Measurements from ENCODE around the gene NAT8L. TPM values are rescaled to one million over a fixed set of nuclear protein-coding genes. Genes with fewer than 3 reads are reported as not detected.

Gene NAT8L
- total and polyA plus RNA-seq, 2 donors (not counting 1 experiment from before 2014, with no cell fraction given), result 0.03 to 0.25 TPM

GRCh38 chr4:2084316-2084715 lies 25.2 kb downstream of the NAT8L start:
- no peak for DNase-seq
- Histone ChIP-seq H3K79me2 (ENCODE audit: control insufficient read depth, insufficient read depth, low read length) (no peaks in the 10 kb centered on the region), H4K20me1 (ENCODE audit: control insufficient read depth, insufficient read depth, low read length, poor library complexity, severe bottlenecking) (no peaks in the 10 kb centered on the region), H3K36me3 (replicated peaks in 1 of 2; ENCODE audit: control extremely low read depth in 1 of 2, control insufficient read depth in 1 of 2, extremely low read depth in 1 of 2, insufficient read depth in 2 of 2, low read length in 1 of 2) (no peaks in the 10 kb centered on the region), H3K4me1 (ENCODE audit: control insufficient read depth in 2 of 2, insufficient read depth in 2 of 2, low read length in 2 of 2) (no peaks in the 10 kb centered on the region), H3K27ac (ENCODE audit: low read length in 2 of 2) (no peak overlapping the region), H3K27me3 (replicated peaks in 1 of 4; ENCODE audit: control extremely low read depth in 1 of 4, control insufficient read depth in 3 of 4, insufficient read depth in 4 of 4, low read length in 3 of 4) (no peaks in the 10 kb centered on the region), H3K9me3 (ENCODE audit: control extremely low read depth in 1 of 3, control insufficient read depth in 2 of 3, insufficient read depth in 1 of 3, low read length in 2 of 3) (peaks cover 0 to 5% (median 0%) of the 10 kb centered on the region in 3 donors), H2AFZ (ENCODE audit: insufficient read depth, low read depth, low read length, poor library complexity, severe bottlenecking) (no peak overlapping the region), H3K9ac (ENCODE audit: low read length) (no peak overlapping the region), H3K4me3 (ENCODE audit: control extremely low read depth in 1 of 5, extremely low read depth in 1 of 5, insufficient read depth in 1 of 5, low read depth in 2 of 5, low read length in 4 of 5) (no peak overlapping the region), H3K4me2 (replicated peaks; ENCODE audit: low read depth, low read length, poor library complexity, severe bottlenecking) (no peak overlapping the region)
- ChIA-PET CTCF (no interaction called here), POLR2A (no interaction called here)
- Mint-ChIP-seq H3K27ac (no peak overlapping the region), H3K9me3 (ENCODE audit: insufficient read depth) (no peaks in the 10 kb centered on the region), H3K4me3 (no peak overlapping the region), H3K4me1 (no peaks in the 10 kb centered on the region), H3K27me3 (peaks cover 16% of the 10 kb centered on the region)
- TF ChIP-seq EZH2 (IDR thresholded peaks at IDR 0.05; ENCODE audit: borderline replicate concordance, insufficient read depth, low read depth, low read length, poor library complexity, severe bottlenecking) (no peak), CTCF (IDR thresholded peaks at IDR 0.05) (no peak)
- 89% methylated on average over 13 of the region's 13 CpGs for WGBS (ENCODE audit: insufficient coverage)
- ATAC-seq (ENCODE audit: low read depth), result no peak
- intact Hi-C loops (cut with micrococcal nuclease), result no loop called here

- Mint-ChIP-seq H3K27ac (no peak overlapping the region), H3K9me3 (ENCODE audit: insufficient read depth) (no peaks in the 10 kb centered on the region), H3K4me3 (no peak overlapping the region), H3K27me3 (peaks cover 21% of the 10 kb centered on the region), H3K4me1 (no peaks in the 10 kb centered on the region)
- H3K9me3 ChIP-seq (ENCODE audit: control extremely low read depth in 1 of 3, control insufficient read depth in 2 of 3, insufficient read depth in 1 of 3, low read length in 2 of 3), result peaks cover 0 to 5% (median 0%) of the 10 kb centered on the region in 3 donors
- H4K20me1 ChIP-seq (ENCODE audit: control insufficient read depth, insufficient read depth, low read length, poor library complexity, severe bottlenecking), result no peaks in the 10 kb centered on the region
- no peak overlapping the region for H3K4me3 ChIP-seq (ENCODE audit: control extremely low read depth in 1 of 5, extremely low read depth in 1 of 5, insufficient read depth in 1 of 5, low read depth in 2 of 5, low read length in 4 of 5)
- H3K9ac ChIP-seq (ENCODE audit: low read length), result no peak overlapping the region
- intact Hi-C loops (cut with micrococcal nuclease), result no loop called here
- H3K79me2 ChIP-seq (ENCODE audit: control insufficient read depth, insufficient read depth, low read length), result no peaks in the 10 kb centered on the region
- no peaks in the 10 kb centered on the region for H3K36me3 ChIP-seq (replicated peaks in 1 of 2; ENCODE audit: control extremely low read depth in 1 of 2, control insufficient read depth in 1 of 2, extremely low read depth in 1 of 2, insufficient read depth in 2 of 2, low read length in 1 of 2)
- 100% methylated on average over 8 of the region's 8 CpGs for WGBS (ENCODE audit: insufficient coverage)
- TF ChIP-seq EZH2 (IDR thresholded peaks at IDR 0.05; ENCODE audit: borderline replicate concordance, insufficient read depth, low read depth, low read length, poor library complexity, severe bottlenecking) (no peak), CTCF (IDR thresholded peaks at IDR 0.05) (no peak)
- ChIA-PET CTCF (no interaction called here), POLR2A (no interaction called here)
- no peak overlapping the region for H3K4me2 ChIP-seq (replicated peaks; ENCODE audit: low read depth, low read length, poor library complexity, severe bottlenecking)
- no peaks in the 10 kb centered on the region for H3K4me1 ChIP-seq (ENCODE audit: control insufficient read depth in 2 of 2, insufficient read depth in 2 of 2, low read length in 2 of 2)
- DNase-seq (no peak), ATAC-seq (ENCODE audit: low read depth) (no peak)
- no peak overlapping the region for H3K27ac ChIP-seq (ENCODE audit: low read length in 2 of 2)
- H3K27me3 ChIP-seq (replicated peaks in 1 of 4; ENCODE audit: control extremely low read depth in 1 of 4, control insufficient read depth in 3 of 4, insufficient read depth in 4 of 4, low read length in 3 of 4), result no peaks in the 10 kb centered on the region
- no peak overlapping the region for H2AFZ ChIP-seq (ENCODE audit: insufficient read depth, low read depth, low read length, poor library complexity, severe bottlenecking)
Measured at GRCh38 chr4:2085496-2085901, 26.4 kb downstream of the NAT8L start.
